ENCODE measurements around the gene HS2ST1.
A peak's percentile ranks its signal among the peaks of the same experiment; 100 is the strongest.

- TF ChIP-seq POLR2A (IDR thresholded peaks at IDR 0.05; ENCODE audit: low read depth, low read length) (no peak), CTCF (IDR thresholded peaks at IDR 0.05; ENCODE audit: extremely low read depth in 1 of 2, insufficient read depth in 1 of 2, low read depth in 1 of 2, low read length in 2 of 2) (peak; percentile 94 to 96)
Observed at GRCh38 chr1:87131809-87132283, 217.4 kb downstream of the HS2ST1 start.
